ENCODE data around the gene RBMS1.

GRCh38 chr2:160380611-160381010 lies 113.0 kb downstream of the RBMS1 start:
- TF ChIP-seq CTCF (conservative IDR thresholded peaks at IDR 0.05; ENCODE audit: low read length) (no peak), EZH2phosphoT487 (IDR thresholded peaks at IDR 0.05; ENCODE audit: borderline replicate concordance) (no peak)
